Right lobe of liver (tissue), 4 donors: Measurements from ENCODE around the gene CENPS.

ENCODE experiments used
- POLR2A ChIP-seq: fragments of 450-650 bp; IDR thresholded peaks from one replicate; pipeline ENCODE4 v1.6.1; 2017; ENCODE audit warnings: antibody characterized with exemption, mild to moderate bottlenecking
- TF ChIP-seq, protein P1 (sequence below), 4 donors: fragments of 200-600 bp in 3 of 4; fragments of 450-650 bp in 1 of 4; IDR thresholded peaks; one replicate each; pipeline versions ENCODE4 v1.5.1 to v1.8.0; 2016 to 2022; ENCODE audit warnings: antibody characterized with exemption in 4 of 4, mild to moderate bottlenecking in 2 of 4
- donor health status: DM: no; HTN: no; CAD: no.
- donor health status: DM: no; HTN: no; CAD: no.
- donor health status: DM: no; HTN: yes; CAD: no.

DNA sequence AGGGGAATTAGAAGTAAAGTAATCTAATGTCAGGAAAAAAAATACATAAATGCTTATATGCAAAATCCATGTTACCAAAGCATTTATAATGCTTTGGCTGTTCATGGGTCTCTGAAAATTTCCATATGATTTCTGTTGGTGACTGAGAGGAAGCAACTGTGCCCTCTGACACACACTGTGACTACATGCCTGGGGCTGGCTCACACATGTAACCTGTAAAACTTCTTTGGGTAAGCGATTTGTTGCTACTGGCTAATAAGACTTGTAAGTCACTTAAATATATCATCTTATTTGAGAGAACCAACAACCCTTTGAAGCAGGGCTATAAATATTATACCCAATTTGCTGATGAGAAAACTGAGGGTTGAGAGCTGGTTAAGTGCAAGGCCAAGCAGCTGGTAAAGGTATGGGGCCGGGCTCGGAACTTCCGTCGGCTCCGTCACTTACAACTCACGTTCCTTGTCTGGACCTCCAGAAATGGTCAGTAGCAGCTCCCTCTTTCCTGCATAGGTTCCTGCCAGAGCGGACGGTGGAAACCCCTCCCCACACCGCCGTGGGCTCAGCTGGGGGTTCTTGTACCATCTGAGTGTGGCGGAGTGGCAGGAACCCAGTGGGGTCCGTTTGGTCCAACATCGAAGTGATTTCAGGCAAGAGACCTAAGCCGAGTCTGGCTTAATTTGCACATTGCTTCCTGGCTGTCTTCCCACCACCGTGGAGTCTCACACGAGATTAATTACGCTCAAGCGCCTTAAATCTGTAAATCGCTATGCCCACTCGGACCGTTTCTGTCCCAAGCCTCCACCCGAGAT is 41.4 kb downstream of the CENPS start:
- no peak for TF ChIP-seq POLR2A
- TF ChIP-seq, protein P1, sequence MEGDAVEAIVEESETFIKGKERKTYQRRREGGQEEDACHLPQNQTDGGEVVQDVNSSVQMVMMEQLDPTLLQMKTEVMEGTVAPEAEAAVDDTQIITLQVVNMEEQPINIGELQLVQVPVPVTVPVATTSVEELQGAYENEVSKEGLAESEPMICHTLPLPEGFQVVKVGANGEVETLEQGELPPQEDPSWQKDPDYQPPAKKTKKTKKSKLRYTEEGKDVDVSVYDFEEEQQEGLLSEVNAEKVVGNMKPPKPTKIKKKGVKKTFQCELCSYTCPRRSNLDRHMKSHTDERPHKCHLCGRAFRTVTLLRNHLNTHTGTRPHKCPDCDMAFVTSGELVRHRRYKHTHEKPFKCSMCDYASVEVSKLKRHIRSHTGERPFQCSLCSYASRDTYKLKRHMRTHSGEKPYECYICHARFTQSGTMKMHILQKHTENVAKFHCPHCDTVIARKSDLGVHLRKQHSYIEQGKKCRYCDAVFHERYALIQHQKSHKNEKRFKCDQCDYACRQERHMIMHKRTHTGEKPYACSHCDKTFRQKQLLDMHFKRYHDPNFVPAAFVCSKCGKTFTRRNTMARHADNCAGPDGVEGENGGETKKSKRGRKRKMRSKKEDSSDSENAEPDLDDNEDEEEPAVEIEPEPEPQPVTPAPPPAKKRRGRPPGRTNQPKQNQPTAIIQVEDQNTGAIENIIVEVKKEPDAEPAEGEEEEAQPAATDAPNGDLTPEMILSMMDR (IDR thresholded peaks at IDR 0.05) = no peak
